Measurements from ENCODE around the gene MIOS. TPM values are rescaled to one million over a fixed set of nuclear protein-coding genes. Genes with fewer than 3 reads are reported as not detected.

Gene MIOS
- total and polyA plus RNA-seq, 9 of the 15 experiments (the other 6 are each of a cell fraction or from before 2014, with no cell fraction given): 7.8 to 47.8 (median 30.6) TPM

GRCh38 chr7:7569615-7570014, 2.9 kb downstream of the MIOS start:
- ATAC-seq: no peak
- in situ Hi-C loops (cut with MboI) (no loop called here), intact Hi-C loops (cut with micrococcal nuclease) (no loop called here)
- Histone ChIP-seq H3K4me2 (ENCODE audit: insufficient read depth, low read length) (no peak overlapping the region; the same call in 1 of the 2 replicates), H3K9me1 (ENCODE audit: control insufficient read depth, insufficient read depth, low read length) (no peaks in the 10 kb centered on the region), H3K9me3 (replicated peaks; ENCODE audit: control insufficient read depth, insufficient read depth, low read depth, low read length) (no peaks in the 10 kb centered on the region), H3K4me3 (no peak overlapping the region), H3K4me1 (replicated peaks in 1 of 2; ENCODE audit: control insufficient read depth in 2 of 2, insufficient read depth in 2 of 2, low read length in 2 of 2) (peaks cover 10 to 12% of the 10 kb centered on the region in 2 experiments; a peak in 4 of 5 replicates), H4K20me1 (replicated peaks; ENCODE audit: control insufficient read depth, insufficient read depth, low read length) (no peaks in the 10 kb centered on the region), H2AFZ (ENCODE audit: low read depth, low read length) (no peak overlapping the region), H3K9ac (ENCODE audit: insufficient read depth in 1 of 2, low read depth in 2 of 2, low read length in 2 of 2) (no peak overlapping the region), H3K36me3 (ENCODE audit: control insufficient read depth, insufficient read depth, low read length) (peaks cover 52% of the 10 kb centered on the region), H3K79me2 (ENCODE audit: control insufficient read depth, insufficient read depth, low read length) (peaks cover 64% of the 10 kb centered on the region), H3K27ac (ENCODE audit: extremely low read depth, low read depth, low read length) (no peak overlapping the region), H3K27me3 (ENCODE audit: control insufficient read depth in 2 of 2, insufficient read depth in 2 of 2, low read length in 2 of 2) (no peaks in the 10 kb centered on the region)
- DNase-seq (ENCODE audit: extremely low read depth in 1 of 4, low spot score in 3 of 4): no peak
- BruUV-seq (replicated peaks): no TSS peak
- no peak for TF ChIP-seq SMARCA4 (IDR thresholded peaks at IDR 0.05)
- no peak for TF ChIP-seq THRB (CRISPR knock-in tag; conservative IDR thresholded peaks at IDR 0.05)
- no peak for TF ChIP-seq ZNF324 (CRISPR knock-in tag; IDR thresholded peaks at IDR 0.05)
- no peak for TF ChIP-seq POLR2A (conservative IDR thresholded peaks at IDR 0.05)
- TF ChIP-seq GABPB1 (CRISPR knock-in tag; IDR thresholded peaks at IDR 0.05): no peak
- no peak for TF ChIP-seq SRSF3 (IDR thresholded peaks at IDR 0.05; ENCODE audit: insufficient read depth, low read length)
- no peak for TF ChIP-seq RB1 (IDR thresholded peaks at IDR 0.05; ENCODE audit: low read depth)
- TF ChIP-seq DMBX1 (CRISPR knock-in tag; IDR thresholded peaks at IDR 0.05; ENCODE audit: borderline replicate concordance): no peak
- TF ChIP-seq PYGO2 (tag; IDR thresholded peaks at IDR 0.05): no peak
- no peak for TF ChIP-seq TRIM28 (IDR thresholded peaks at IDR 0.05)
- TF ChIP-seq ID3 (CRISPR knock-in tag; IDR thresholded peaks at IDR 0.05): no peak
- TF ChIP-seq ID3 (tag; IDR thresholded peaks at IDR 0.05): no peak
- TF ChIP-seq ZBTB1 (CRISPR knock-in tag; IDR thresholded peaks at IDR 0.05; ENCODE audit: borderline replicate concordance, low read depth): no peak
- no peak for TF ChIP-seq ZEB2 (IDR thresholded peaks at IDR 0.05)
- no peak for TF ChIP-seq SREBF2 (CRISPR knock-in tag; IDR thresholded peaks at IDR 0.05)
- no peak for TF ChIP-seq SMARCE1 (IDR thresholded peaks at IDR 0.05)
- TF ChIP-seq ZNF717 (CRISPR knock-in tag; IDR thresholded peaks at IDR 0.05): no peak
- no peak for TF ChIP-seq SAFB2 (IDR thresholded peaks at IDR 0.05; ENCODE audit: borderline replicate concordance, low read depth, low read length, severe bottlenecking)
- TF ChIP-seq ZNF449 (CRISPR knock-in tag; IDR thresholded peaks at IDR 0.05): no peak
- TF ChIP-seq HMBOX1 (IDR thresholded peaks at IDR 0.05): no peak
- CTCF ChIA-PET (ENCODE audit: low intra/inter-chr PET ratio): no interaction called here
- POLR2A ChIA-PET: no interaction called here
- 70% methylated on average over 3 of the region's 3 CpGs for WGBS (ENCODE audit: insufficient coverage, low coverage, missing lambda C conversion rate)
- FAIRE-seq: no peak

All from K562 (cell line).